ENCODE results near the gene PRDM11.

PRDM11 gene

DNA sequence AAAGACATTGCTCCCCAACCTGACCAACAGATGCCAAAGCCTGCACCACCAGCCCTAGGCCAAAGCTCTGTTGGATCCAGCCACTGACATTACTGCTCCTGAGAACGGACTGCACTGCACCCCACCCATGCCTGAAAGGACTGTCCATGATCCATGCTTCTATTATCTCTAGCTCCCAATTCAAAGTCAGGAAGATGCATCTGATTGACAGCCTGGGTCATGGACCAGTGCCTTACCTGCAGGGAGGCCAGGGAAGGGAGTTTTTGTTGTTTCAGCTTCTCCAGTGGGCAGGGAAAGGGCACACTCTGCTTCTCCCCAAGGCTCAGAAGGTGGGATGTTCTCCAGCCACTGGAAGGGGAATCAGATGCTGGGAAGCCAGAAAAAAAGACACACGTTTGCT is 4.8 kb upstream of the PRDM11 start:
- DNase-seq (ENCODE audit: low read depth in 2 of 2) = no peak

DNA sequence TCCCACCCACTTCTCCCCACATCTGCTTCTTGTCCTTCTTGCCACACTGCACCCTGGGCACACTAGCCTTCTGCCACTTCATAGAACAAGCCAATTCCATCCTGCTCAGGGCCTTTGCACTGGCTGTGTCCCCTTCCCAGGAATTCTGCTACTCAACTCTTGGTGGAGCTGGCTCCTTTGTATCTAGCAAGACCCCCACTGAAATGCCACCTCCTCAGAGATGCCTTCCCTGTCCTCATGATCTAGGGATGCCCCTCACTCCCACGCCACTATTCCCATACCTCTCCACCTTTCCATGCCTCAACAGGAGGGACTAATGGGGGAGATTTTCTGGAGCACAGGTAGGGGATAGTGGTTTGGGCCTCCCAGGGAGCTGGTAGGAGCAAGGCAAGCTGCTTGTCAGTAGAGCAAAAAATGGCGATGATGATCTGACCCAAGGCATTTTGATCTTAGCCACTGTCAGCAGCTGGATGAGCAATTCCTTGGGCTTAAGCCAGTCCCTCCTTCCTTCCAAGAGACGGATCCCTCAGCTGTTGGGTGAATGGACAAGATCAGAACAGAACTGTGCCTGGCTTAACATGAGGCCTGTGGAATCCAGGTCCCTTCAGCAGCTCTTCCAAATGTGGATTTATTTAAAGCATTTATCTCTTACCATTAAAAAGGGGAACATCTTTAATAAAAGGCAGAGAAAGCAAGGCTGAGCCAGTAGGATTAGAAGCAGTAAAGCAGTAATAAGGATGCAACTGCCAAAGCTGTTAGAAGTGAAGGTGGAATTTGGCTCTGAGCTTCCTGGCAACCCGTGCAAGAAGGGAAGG is 4.0 kb upstream of the PRDM11 start:
- no peak for DNase-seq (ENCODE audit: low read depth in 2 of 2)

DNA sequence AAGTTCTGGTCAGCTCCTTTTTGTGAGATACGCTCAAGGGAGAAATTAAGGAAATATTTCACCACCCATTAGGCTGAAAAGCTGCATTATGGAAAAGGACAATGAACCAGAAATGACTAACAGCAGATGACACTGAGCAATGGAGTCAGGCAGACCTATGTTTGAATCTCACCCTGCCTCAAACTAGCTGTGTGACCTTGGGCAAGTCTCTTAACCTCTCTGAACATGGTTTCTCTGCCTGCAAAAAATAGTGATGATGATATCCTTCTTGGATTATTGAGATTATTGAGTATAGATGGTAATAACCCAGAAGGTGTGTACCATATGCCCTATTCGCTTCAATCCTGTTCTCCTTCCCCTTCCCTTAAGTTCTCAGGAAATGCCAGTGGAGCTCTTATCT is 2.9 kb upstream of the PRDM11 start:
- no peak for DNase-seq (ENCODE audit: low read depth in 2 of 2)

DNA sequence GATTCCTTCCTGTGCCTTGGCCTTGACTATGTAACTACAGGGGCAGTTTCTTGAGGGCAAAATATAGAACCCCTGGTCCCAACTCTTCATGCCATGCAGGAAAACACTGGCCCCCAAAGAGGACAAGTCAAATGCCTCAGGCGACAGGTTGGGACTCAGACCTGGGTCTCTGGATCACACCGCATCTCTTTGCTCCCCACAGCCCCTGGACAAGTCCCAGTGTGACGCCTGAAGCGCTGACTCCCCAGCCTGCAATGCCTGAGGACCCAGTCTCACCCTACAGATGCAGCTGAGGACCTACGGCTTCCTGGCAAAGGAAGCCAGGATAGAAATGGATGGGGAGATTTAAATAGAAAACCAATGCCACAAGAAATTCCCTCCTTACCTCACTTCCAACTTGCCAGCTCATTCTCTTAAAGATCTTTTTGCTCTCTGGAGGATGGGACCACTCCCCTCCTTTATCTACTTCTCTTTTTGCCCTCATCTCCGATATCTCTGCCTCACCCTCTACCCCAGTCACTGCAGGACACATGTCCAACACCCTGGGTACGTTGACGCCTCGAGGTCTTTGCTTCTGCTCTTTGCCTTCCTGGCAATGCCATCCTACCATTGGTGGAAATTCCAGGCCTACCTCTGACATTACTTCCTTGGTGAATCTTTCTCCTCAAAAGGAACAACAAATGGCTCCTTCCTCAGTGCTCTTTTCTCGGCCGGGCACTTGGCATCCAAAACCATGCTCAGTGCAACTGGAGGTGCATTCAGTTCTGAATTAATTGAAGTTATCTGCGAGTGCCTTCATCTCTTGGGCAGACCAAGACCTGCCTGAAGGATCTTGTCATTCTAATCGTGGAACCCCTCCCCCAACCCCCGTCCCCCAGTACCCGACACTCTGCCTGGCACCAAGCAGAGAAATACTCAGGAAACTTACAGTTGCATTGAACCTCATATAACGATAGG is 2.0 kb upstream of the PRDM11 start:
- DNase-seq (ENCODE audit: low read depth in 2 of 2) = no peak

DNA sequence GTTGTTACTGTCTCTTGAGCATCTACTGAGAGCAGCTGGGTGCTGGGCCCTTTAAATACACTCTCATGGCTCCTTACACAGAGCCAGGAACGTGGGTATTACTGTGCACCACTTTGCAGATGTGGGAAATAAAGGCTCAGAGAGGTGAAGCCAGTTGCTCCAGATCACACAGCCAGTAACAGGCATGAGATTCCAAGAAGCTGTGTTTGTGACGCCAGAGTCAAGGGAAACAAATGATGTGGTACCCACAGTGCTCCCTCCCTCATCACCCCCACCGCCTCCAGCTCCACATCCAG is 1.4 kb upstream of the PRDM11 start:
- no peak for DNase-seq (ENCODE audit: low read depth in 2 of 2)

DNA sequence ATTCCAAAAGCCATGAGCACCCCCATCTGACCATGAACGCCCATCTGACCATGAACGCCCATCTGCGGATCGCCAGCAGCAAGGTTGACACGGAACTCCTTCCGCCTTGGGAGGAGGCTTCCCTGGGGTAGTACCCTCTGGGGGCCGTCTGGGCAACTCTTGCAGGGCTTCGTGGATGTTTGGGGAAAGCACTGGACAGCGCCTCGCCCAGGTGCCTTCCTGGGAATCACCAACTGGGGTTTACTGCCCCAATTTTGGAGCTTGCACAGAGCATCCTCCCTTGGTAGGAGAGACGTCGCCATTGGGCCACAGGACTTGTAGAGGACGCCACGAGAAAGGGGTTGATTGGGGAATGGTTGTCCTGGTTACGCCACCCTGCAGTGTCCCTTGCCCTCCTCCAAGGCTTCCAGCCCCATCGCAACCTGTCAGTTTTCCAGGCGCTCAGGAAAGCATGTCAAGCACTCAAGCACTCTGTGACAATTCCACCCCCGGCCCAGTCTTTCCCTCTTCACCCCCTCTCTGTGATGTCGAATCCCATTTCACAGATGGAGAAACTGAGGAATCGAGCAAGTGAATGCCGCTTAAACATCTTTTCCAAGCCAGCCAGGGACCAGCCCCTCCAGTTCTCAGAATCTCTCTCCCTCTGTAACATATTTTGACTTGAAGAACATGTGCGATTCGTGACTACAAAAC is 914 bp upstream of the PRDM11 start:
- DNase-seq (ENCODE audit: low read depth in 2 of 2) = no peak

DNA sequence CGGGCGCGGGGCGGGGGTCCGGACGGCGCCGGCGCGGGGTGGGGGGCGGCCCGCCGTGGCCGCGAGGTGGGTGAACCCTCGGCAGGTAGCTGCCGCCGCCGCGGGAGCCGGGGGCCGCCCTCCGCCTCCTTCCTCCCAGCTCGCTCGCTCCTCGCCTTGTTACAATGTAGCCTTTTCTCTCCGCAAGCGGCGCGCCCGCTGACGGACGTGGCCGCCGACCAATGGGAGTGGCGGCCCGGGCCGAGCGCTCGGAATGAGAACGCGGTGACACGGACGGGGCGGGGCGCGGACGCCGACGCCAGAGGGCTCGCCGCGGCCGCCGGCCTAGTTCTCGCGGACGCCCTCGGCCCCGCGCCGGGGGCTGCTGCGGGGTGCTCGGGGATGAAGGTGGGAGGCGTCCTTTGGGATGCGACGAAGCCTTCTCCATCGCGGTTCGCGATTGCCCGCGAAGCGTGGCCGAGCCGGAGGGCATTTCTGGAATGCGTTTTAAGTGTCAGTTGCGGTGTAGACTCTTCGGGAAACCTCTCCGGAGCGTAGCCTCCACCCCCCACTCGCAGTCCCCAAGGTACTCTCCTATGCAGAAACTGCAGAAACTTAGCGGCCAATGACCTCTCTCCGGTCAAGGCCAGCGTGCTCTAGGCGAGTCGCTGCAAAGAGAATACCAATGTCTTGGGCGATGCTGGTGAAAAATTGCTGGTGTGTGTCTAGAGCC is 734 bp downstream of the PRDM11 start:
- peak; percentile 87 to 91 for DNase-seq (ENCODE audit: low read depth in 2 of 2)

DNA sequence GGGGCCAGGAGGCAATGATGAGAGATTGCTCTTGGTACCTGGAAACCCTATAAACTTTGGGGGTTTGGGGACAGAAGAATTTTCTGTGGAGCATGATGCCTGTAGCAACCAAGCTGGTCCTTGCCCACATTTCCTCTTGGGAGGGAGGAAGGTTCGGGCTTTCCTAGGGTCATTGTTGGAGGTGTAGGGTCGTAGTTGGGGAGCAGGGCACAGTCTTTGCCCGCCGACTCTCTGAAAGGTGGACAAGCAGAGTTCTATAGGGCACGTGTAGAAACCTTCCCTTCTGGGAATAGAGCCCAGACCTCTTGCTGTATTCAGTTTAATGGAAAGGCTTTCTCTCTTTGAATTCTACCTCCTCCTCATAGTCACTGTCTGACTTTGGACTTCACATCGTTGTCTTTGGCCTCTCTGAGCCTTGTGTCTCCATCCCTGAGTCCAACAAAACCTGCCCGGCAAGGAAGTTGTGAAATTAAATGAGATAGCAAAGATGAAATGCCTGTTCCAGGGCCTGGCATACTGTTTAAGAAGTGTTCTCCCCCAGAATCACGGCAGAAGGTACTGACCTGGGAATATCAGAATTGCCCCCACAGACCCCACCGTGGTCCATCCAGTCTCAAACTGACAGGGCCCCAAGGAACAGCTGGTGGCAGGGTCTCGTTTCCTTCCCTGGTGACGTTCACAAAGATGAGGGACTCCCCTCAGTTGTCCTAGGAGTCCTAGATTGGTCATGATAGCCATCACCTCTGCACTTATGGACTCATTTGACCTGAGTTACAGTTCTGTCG is 1.6 kb downstream of the PRDM11 start:
- DNase-seq (ENCODE audit: low read depth in 2 of 2) = no peak

DNA sequence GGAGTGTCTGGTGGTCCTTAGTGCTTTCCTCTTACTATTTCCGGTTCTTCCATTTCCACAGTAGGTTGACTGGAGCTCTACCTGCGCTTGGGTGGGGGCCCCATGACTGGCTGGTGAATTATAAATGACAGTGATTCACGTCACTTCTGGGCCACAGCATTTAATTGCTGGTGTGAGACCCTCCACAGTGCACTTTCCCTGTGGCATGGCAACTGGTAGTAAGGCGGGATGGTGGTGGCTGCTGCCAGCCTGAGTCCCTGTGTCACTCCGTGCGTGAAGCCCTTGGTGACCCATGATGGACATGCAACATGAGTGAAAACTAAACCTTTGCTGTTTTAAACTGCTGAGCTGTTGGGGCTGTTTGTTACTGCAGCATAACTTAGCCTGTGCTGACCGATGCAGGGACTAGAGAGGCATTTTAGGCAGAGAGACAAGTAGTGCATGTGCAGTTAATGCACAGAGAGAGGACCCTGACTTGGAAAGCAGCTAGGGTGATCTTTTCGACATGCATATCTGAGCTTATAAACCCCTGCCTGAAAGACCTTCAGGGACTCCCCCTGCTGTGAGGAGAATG is 3.1 kb downstream of the PRDM11 start:
- DNase-seq (ENCODE audit: low read depth in 2 of 2) = no peak

DNA sequence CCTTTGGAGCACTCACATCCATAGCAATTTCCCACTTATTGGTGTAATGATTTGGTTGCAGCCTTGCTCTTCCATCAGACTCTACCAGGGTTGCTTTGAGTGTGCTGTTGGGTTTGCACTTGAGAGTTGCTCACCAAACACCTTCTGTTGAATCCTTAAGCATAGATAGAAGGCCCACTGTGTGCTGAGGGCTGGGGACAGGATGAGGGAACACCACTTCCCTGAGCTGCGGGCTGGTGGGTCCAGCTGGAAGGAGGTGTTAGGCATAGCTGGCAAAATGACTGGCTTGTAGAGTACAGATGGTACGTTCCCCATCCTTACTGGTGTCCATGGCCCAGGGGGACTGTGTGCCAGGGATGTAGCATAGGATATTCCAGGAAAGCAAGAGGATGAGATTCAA is 3.9 kb downstream of the PRDM11 start:
- no peak for DNase-seq (ENCODE audit: low read depth in 2 of 2)

DNA sequence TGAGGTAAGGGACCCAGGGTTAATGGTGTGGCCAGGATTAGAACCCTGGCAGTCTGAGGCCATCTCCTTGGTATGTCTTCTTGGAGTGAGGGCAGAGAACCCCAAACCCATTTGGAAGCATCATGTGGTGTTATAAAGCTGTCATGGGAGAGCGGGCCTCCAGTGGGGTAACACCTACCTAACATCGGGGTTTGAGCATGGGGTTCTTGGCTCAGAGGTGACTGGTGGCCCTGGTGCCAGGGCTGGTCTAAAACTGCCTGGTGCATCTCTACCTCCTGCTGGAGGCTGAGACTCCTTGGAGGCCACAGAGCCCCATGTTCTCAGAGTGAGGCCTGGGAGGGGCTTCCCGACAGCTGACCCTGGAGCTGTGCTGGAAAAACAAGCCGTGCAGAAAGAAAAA is 4.5 kb downstream of the PRDM11 start:
- no peak for DNase-seq (ENCODE audit: low read depth in 2 of 2)

DNA sequence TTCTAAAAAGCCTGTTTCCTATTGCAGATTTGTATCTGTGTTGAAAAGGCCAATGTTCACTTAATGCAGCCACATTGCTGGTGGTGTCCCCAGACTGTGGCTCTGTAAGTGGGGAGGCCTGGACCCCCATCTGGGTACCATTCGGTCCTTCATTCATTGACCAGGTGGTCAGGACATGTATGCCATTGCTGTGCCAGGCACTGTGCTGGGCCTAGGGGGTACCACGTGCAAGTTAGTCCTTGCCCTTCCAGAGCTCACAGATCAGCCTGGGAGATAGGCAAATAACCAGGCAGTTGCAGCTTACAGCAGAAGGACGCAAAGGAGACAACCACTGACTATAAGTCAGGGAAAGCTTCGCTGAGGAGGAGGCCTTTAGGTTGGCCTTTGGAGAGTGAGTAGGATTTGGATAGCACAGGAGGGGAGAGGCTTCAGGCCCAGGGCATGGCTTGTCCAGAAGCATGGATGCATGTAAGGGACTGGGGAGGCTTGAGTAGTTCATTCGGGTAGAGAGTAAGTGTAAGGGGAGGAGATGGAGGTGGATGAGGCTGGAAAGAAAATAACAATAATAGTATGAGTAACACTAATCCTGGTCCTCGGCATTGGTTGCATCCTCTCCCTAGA is 5.0 kb downstream of the PRDM11 start:
- DNase-seq (ENCODE audit: low read depth in 2 of 2) = no peak

DNA sequence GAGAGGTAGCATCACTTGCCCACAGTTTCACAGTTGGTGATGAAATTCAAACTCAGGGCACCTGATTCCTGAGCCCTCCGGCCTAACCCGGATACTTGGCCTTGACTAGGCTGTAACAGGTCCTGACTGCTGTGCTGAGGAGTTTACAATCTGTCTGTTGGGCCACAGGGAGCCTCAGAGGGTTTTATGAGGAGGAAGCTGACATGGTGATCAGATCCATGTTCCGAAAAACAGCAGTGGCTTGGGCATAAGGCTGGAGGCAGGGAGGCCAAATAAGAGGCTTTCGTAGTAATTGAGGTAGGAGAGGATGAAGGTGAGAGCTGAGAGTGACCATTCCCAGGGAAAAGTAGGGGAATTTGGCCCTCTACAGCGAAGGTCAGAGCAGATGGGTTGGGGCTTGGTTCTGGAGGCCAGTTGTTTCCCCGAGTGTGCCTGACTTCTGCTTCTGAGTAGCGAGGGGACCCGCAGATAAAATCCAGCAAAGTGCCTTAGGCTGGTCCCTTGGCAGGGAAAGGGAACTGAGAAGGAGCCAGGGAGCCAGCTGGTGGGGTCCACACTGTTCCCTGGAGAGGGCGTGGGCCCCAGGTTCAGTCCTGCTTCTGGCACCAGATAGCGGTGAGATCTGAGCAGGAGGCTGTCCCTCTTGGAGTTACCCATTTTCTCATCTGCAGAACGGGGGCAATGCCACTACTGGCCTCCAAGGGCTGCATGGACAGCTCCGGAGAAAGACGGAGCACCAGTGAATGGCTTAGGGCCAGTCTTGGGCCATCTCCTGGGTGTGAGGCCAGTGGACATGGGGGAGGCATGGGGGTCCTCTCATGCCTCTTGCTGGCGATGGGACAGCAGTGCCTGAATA is 6.5 kb downstream of the PRDM11 start:
- DNase-seq (ENCODE audit: low read depth in 2 of 2) = no peak

DNA sequence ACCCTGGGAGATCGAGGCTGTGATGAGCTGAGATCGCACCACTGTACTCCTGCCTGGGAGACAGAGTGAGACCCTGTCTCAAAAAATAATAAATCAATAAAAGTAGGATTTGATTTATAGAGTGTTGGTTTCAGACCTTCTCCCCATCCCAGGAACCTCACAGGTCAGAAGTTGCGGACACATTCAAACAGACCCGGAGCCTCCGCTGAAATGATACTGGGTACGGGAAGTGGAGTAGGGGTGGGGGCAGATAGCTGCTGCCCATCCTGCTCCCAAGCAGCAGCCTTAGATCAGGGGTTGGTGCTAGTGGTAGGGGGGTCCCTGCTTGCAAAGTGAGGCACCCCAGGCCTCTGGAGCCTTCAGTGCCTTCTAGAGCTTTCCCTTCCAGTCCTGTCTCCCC is 7.8 kb downstream of the PRDM11 start:
- DNase-seq (ENCODE audit: low read depth in 2 of 2) = no peak

DNA sequence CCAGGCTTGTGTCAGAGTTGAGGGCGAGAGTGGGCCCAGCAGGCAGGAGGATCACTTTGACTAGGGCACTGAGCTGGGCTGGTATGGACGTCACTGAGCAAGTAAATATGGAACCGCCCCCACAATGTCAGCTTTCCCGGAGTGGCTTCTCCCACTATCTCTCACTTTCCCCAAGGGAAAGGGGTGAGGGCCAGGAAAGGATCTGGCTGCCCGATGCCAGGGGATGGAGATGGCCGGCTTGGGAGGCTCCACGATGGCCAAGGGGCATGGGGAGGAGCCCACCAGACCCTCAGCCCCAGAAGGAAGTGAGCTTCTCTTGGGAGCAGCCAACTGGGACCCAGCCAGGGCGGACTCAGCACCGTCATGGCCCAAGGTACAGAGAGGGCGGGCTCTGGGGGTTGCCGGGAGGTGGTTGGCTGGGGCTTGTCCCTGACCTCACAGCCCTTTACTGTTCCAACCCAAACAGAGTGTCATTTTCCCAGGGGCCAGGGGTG is 8.7 kb downstream of the PRDM11 start:
- DNase-seq (ENCODE audit: low read depth in 2 of 2) = no peak

DNA sequence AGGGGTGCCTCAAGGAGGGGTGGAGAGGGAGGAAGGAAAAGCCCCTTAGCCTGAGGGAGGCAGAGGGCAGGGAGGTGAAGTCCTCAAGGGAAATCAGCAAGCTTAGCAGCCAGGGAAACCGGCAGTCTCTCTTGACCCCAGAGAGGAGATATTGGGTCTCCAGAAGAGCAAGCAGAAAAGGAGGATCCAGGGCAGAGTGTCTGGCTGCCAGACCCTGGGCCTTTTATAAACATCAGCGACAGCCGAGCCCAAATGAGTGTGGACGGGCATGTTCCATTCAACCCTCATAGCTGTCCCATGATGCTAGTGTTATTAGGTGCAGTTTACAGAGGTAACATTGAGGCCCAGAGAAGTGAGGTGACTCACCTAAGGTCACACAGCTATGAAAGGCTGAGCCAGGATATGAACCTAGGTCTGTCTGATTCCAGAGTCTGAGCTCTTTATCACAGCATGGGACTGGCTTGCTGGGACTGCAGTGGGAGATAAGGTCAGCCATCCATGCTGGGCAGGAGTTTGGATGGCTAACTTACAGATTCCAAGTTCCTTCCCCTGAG is 9.3 kb downstream of the PRDM11 start:
- no peak for DNase-seq (ENCODE audit: low read depth in 2 of 2)

DNA sequence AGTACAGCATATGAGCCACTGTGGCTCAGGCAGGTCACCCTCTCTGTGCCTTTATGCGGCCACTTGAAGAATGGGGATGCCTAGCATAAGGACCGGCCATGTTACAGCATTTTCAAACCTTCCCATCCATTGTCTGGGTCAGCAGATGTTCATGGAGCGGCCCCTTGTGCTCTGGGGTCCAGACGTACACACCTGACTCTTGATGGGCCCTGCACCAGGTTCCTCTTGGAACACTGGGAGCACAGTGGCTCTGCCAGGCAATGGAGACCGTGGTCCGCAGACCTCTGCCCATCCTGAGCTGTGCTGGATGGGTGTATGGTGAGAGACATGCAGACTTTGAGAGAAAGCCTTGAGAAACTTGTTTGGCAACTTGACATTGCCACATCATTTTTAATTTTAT is 9.8 kb downstream of the PRDM11 start:
- no peak for DNase-seq (ENCODE audit: low read depth in 2 of 2)

DNA sequence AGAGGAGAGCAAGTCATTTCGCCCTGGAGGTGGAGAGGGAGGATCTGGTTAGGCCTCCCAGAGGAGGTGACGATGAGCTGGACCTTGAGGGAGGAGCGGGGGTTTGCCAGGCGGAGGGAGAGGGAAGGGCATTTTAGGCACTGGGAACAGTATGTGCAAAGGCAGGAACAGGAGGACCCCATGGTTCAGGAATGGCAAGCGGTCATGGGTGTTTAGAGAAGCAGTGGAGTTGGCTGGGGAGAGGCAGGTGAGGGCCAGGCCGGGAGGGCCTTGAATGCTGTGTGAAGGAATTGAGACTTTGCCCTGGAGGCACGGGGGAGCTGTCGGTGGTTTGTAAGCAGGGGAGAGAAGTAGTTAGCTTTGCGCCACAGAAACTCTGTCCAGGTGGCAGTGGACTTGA is 10.3 kb downstream of the PRDM11 start:
- DNase-seq (ENCODE audit: low read depth in 2 of 2) = no peak
